HK-2 (cell line): Measurements from ENCODE around the gene NCAPD3.
"Not testable (repeated sequence)": the region's sequence is repeated elsewhere in the genome, so short reads cannot be mapped to it uniquely, and the experiment has no call there.

Source experiments
- DNase-seq: peaks from one replicate; pipeline ENCODE4 v3.0.0-alpha.2; 2018; ENCODE audit not compliant: unreplicated experiment

The NCAPD3 gene

GRCh38 chr11:134224710-134225664 lies 1.2 kb upstream of the NCAPD3 start:
- peak; percentile 21 for DNase-seq

GRCh38 chr11:134223121-134223520 lies 646 bp downstream of the NCAPD3 start:
- DNase-seq = no peak

- DNase-seq = no peak
Observed at GRCh38 chr11:134216816-134217215, 7.0 kb downstream of the NCAPD3 start.

- no peak for DNase-seq
Observed at GRCh38 chr11:134215836-134216235, 7.9 kb downstream of the NCAPD3 start.

- peak; percentile 17 for DNase-seq
Observed at GRCh38 chr11:134207538-134208239, 16.1 kb downstream of the NCAPD3 start.

GRCh38 chr11:134206185-134206584 lies 17.6 kb downstream of the NCAPD3 start:
- DNase-seq = no peak

GRCh38 chr11:134205729-134206128 lies 18.0 kb downstream of the NCAPD3 start:
- no peak for DNase-seq

- no peak for DNase-seq
Observed at GRCh38 chr11:134202661-134203060, 21.1 kb downstream of the NCAPD3 start.

- no peak for DNase-seq
Observed at GRCh38 chr11:134200688-134201087, 23.1 kb downstream of the NCAPD3 start.

- no peak for DNase-seq
Observed at GRCh38 chr11:134199531-134199930, 24.2 kb downstream of the NCAPD3 start.

GRCh38 chr11:134196756-134197155 lies 27.0 kb downstream of the NCAPD3 start:
- DNase-seq = no peak

- not testable (repeated sequence) for DNase-seq
Observed at GRCh38 chr11:134188092-134188491, 35.7 kb downstream of the NCAPD3 start.

- DNase-seq = no peak
Observed at GRCh38 chr11:134181707-134182106, 42.1 kb downstream of the NCAPD3 start.

- DNase-seq = no peak
Observed at GRCh38 chr11:134178032-134178674, 45.6 kb downstream of the NCAPD3 start.

GRCh38 chr11:134176284-134176683 lies 47.5 kb downstream of the NCAPD3 start:
- DNase-seq = no peak

- no peak for DNase-seq
Observed at GRCh38 chr11:134173296-134173695, 50.5 kb downstream of the NCAPD3 start.

- no peak for DNase-seq
Observed at GRCh38 chr11:134171951-134172350, 51.8 kb downstream of the NCAPD3 start.

- DNase-seq = no peak
Observed at GRCh38 chr11:134170919-134171281, 52.9 kb downstream of the NCAPD3 start.

- no peak for DNase-seq
Observed at GRCh38 chr11:134170177-134170918, 53.4 kb downstream of the NCAPD3 start.

GRCh38 chr11:134164490-134165370 lies 59.0 kb downstream of the NCAPD3 start:
- no peak for DNase-seq

GRCh38 chr11:134159652-134160051 lies 64.1 kb downstream of the NCAPD3 start:
- no peak for DNase-seq
